ENCODE data around the gene PITX2. TPM values are rescaled to one million over a fixed set of nuclear protein-coding genes. Genes with fewer than 3 reads are reported as not detected.

The PITX2 gene
- total RNA-seq, 4 donors from 2014 or later = 3.5 to 31.3 (median 18.2) TPM

GRCh38 chr4:110597582-110597981, 25.3 kb downstream of the PITX2 start:
- Histone ChIP-seq H3K27ac (no peak overlapping the region), H3K36me3 (no peaks in the 10 kb centered on the region), H3K9me3 (peaks cover 0 to 23% (median 0%) of the 10 kb centered on the region in 3 donors), H3K4me1 (no peaks in the 10 kb centered on the region), H3K4me3 (no peak overlapping the region), H3K27me3 (peaks cover 15% of the 10 kb centered on the region)
- no peak for TF ChIP-seq POLR2A (IDR thresholded peaks at IDR 0.05)
- TF ChIP-seq EP300 (IDR thresholded peaks at IDR 0.05) = no peak
- TF ChIP-seq, protein P1, sequence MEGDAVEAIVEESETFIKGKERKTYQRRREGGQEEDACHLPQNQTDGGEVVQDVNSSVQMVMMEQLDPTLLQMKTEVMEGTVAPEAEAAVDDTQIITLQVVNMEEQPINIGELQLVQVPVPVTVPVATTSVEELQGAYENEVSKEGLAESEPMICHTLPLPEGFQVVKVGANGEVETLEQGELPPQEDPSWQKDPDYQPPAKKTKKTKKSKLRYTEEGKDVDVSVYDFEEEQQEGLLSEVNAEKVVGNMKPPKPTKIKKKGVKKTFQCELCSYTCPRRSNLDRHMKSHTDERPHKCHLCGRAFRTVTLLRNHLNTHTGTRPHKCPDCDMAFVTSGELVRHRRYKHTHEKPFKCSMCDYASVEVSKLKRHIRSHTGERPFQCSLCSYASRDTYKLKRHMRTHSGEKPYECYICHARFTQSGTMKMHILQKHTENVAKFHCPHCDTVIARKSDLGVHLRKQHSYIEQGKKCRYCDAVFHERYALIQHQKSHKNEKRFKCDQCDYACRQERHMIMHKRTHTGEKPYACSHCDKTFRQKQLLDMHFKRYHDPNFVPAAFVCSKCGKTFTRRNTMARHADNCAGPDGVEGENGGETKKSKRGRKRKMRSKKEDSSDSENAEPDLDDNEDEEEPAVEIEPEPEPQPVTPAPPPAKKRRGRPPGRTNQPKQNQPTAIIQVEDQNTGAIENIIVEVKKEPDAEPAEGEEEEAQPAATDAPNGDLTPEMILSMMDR (IDR thresholded peaks at IDR 0.05) = no peak
- no peak for TF ChIP-seq POLR2AphosphoS5 (IDR thresholded peaks at IDR 0.05)
- no peak for ATAC-seq

DNA sequence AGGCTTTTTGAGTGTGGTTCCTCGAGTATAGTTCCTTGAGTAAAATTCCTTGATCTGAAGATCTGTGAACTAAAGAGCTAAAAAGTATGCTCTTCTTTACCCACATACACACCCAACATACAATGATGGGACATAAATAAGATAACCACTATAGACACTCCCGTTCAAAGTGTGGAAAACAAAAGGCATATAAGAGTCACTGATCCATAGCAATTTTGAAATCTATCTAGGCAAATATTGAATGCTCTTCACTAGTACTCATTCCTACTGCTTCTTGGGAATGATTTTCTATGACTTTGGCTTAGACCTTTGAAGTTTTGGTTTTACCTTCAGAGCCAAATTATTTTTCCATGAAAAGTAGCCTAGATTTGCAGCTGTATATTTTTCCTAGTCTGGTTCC, 26.4 kb downstream of the PITX2 start:
- TF ChIP-seq POLR2AphosphoS5 (IDR thresholded peaks at IDR 0.05) = no peak
- TF ChIP-seq POLR2A (IDR thresholded peaks at IDR 0.05) = no peak
- TF ChIP-seq, protein P1 (IDR thresholded peaks at IDR 0.05) = no peak
- TF ChIP-seq EP300 (IDR thresholded peaks at IDR 0.05) = no peak
- no peaks in the 10 kb centered on the region for H3K4me1 ChIP-seq
- peaks cover 0 to 23% (median 0%) of the 10 kb centered on the region in 3 donors for H3K9me3 ChIP-seq
- H3K4me3 ChIP-seq = no peak overlapping the region
- peaks cover 15% of the 10 kb centered on the region for H3K27me3 ChIP-seq
- ATAC-seq = no peak
- WGBS, 2 donors (ENCODE audit: low coverage in 1 of 2) = 85 to 100% methylated on average over 1 to 2 of the region's 2 CpGs
- H3K36me3 ChIP-seq = no peaks in the 10 kb centered on the region
- H3K27ac ChIP-seq = no peak overlapping the region

- Histone ChIP-seq H3K4me1 (no peaks in the 10 kb centered on the region), H3K9me3 (peaks cover 0 to 23% (median 0%) of the 10 kb centered on the region in 3 donors), H3K36me3 (no peaks in the 10 kb centered on the region), H3K27me3 (peaks cover 11% of the 10 kb centered on the region), H3K27ac (no peak overlapping the region), H3K4me3 (no peak overlapping the region)
- no peak for ATAC-seq
- TF ChIP-seq POLR2A (IDR thresholded peaks at IDR 0.05) (no peak), POLR2AphosphoS5 (IDR thresholded peaks at IDR 0.05) (no peak), EP300 (IDR thresholded peaks at IDR 0.05) (no peak)
- TF ChIP-seq, protein P1 (IDR thresholded peaks at IDR 0.05) = no peak
- WGBS, 2 donors (ENCODE audit: low coverage in 1 of 2) = 67 to 93% methylated on average over 1 of the region's 1 CpG
Observed at GRCh38 chr4:110595583-110595982, 27.3 kb downstream of the PITX2 start.

GRCh38 chr4:110589297-110589696, 33.6 kb downstream of the PITX2 start:
- no peak for ATAC-seq
- Histone ChIP-seq H3K27ac (no peak overlapping the region), H3K4me1 (peaks cover 0 to 5% (median 0%) of the 10 kb centered on the region in 3 donors), H3K36me3 (no peaks in the 10 kb centered on the region), H3K27me3 (no peaks in the 10 kb centered on the region), H3K9me3 (no peaks in the 10 kb centered on the region), H3K4me3 (no peak overlapping the region)
- no peak for TF ChIP-seq POLR2AphosphoS5 (IDR thresholded peaks at IDR 0.05)
- TF ChIP-seq, protein P1 (IDR thresholded peaks at IDR 0.05) = peak in 1 of 4 experiments; percentile 16

- no peaks in the 10 kb centered on the region for H3K9me3 ChIP-seq
- no peak for ATAC-seq
- H3K36me3 ChIP-seq = no peaks in the 10 kb centered on the region
- no peak overlapping the region for H3K27ac ChIP-seq
- TF ChIP-seq POLR2AphosphoS5 (IDR thresholded peaks at IDR 0.05) = no peak
- TF ChIP-seq, protein P1 (IDR thresholded peaks at IDR 0.05) = no peak
- no peak for TF ChIP-seq POLR2A (IDR thresholded peaks at IDR 0.05)
- TF ChIP-seq EP300 (IDR thresholded peaks at IDR 0.05) = no peak
- no peaks in the 10 kb centered on the region for H3K27me3 ChIP-seq
- no peak overlapping the region for H3K4me3 ChIP-seq
- 92 to 100% methylated on average over 4 to 8 of the region's 36 CpGs for WGBS, 2 donors (ENCODE audit: low coverage in 1 of 2)
- H3K4me1 ChIP-seq = peaks cover 0 to 5% (median 0%) of the 10 kb centered on the region in 3 donors
Observed at GRCh38 chr4:110587666-110588285, 35.1 kb downstream of the PITX2 start.
